ENCODE data around the gene SLC35B2.

Gene SLC35B2

GRCh38 chr6:44237021-44237812 is 20.1 kb downstream of the SLC35B2 start:
- TF ChIP-seq, protein P1, sequence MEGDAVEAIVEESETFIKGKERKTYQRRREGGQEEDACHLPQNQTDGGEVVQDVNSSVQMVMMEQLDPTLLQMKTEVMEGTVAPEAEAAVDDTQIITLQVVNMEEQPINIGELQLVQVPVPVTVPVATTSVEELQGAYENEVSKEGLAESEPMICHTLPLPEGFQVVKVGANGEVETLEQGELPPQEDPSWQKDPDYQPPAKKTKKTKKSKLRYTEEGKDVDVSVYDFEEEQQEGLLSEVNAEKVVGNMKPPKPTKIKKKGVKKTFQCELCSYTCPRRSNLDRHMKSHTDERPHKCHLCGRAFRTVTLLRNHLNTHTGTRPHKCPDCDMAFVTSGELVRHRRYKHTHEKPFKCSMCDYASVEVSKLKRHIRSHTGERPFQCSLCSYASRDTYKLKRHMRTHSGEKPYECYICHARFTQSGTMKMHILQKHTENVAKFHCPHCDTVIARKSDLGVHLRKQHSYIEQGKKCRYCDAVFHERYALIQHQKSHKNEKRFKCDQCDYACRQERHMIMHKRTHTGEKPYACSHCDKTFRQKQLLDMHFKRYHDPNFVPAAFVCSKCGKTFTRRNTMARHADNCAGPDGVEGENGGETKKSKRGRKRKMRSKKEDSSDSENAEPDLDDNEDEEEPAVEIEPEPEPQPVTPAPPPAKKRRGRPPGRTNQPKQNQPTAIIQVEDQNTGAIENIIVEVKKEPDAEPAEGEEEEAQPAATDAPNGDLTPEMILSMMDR (IDR thresholded peaks at IDR 0.05; ENCODE audit: insufficient read depth, low read depth, low read length, missing control alignments) = no peak
- DNase-seq (ENCODE audit: low read depth) = peak; percentile 98
- peak overlapping the region; percentile 63 for H3K4me3 ChIP-seq (ENCODE audit: low read length)

DNA sequence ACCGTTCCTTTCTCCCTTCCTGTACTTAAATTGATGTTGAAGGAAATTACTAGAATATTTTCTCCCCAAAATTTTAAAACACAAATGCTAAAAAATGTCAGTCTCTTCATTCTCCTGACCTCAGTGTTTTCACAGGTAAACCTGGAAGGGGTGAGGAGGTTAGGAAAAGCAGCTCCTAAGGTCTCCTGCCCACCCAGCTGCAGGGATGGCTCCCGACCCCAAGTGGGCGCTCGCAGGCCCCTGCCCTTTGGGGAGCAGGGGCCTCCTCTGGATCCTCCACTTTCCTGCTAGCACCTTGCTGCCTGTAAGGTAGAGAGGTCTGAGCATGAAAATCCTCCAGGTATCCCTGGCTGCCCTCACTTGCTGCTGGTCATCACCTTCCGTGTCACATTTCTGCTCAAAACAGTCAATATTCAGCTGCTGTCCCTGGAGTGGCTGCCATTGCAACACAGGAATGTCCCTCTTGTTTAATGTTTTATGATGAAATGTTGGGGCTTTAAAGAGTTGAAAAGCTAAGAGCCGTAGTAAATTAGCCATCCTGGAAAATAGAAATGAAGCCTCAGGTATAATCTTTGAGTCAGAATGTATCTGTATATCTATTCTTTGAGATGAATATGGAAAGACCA is 21.3 kb downstream of the SLC35B2 start:
- no peak overlapping the region for H3K4me3 ChIP-seq (ENCODE audit: low read length)
- TF ChIP-seq, protein P1 (IDR thresholded peaks at IDR 0.05; ENCODE audit: insufficient read depth, low read depth, low read length, missing control alignments) = no peak

GRCh38 chr6:44235269-44235668 is 22.1 kb downstream of the SLC35B2 start:
- DNase-seq (ENCODE audit: low read depth) = no peak
- TF ChIP-seq, protein P1 (IDR thresholded peaks at IDR 0.05; ENCODE audit: insufficient read depth, low read depth, low read length, missing control alignments) = no peak

More for the DNA sequence above, 21.3 kb downstream of the SLC35B2 start:
- no peak for DNase-seq (ENCODE audit: low read depth)

DNA sequence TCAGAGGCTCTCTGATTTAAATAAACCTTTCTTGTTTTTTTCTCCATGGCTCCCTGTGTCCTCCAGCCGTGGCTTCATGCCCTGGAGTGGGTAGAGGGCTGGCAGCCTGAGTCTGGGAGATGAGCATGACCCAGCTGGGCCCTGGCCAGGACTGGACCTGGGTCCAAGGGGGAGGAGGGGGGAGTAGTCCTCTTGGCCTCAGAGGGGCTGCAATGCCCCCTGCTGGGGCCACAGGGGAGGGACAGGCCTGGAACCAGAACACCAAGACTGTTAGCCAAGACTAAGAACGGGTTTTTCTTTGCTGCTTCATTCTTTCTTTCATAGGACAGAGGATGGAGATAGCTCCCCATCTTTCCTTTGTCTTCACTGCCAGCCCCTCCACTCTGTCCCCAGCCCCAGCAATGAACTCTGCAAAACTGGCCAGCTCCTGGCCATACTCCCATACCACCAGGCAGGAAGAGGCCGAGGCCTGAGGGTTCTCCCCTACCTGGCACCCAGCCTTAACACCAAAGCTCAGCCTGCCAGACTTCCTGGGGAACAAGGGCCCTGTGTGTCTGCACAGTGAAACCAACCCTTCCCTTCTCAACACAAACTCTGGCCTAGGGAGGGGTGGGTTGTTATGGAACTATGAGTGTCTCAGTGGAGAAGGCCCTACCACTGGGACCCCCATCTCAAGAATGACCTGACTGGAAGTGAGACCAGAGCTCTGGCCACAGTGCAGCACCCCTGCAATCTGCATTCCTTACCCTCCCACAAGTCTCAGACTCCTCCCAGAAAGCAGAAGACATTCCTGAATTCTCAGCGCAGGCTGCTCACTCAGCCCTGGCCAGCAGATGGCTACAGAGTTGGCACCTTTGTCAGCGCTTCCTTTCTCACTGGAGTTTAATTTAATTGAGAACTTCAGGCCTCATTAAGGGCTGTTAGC is 23.0 kb downstream of the SLC35B2 start:
- TF ChIP-seq, protein P1 (IDR thresholded peaks at IDR 0.05; ENCODE audit: insufficient read depth, low read depth, low read length, missing control alignments) = peak; percentile 83
- DNase-seq (ENCODE audit: low read depth) = peak; percentile 77
- no peak overlapping the region for H3K4me3 ChIP-seq (ENCODE audit: low read length)

More at GRCh38 chr6:44235269-44235668, 22.1 kb downstream of the SLC35B2 start:
- H3K4me3 ChIP-seq (ENCODE audit: low read length) = no peak overlapping the region

DNA sequence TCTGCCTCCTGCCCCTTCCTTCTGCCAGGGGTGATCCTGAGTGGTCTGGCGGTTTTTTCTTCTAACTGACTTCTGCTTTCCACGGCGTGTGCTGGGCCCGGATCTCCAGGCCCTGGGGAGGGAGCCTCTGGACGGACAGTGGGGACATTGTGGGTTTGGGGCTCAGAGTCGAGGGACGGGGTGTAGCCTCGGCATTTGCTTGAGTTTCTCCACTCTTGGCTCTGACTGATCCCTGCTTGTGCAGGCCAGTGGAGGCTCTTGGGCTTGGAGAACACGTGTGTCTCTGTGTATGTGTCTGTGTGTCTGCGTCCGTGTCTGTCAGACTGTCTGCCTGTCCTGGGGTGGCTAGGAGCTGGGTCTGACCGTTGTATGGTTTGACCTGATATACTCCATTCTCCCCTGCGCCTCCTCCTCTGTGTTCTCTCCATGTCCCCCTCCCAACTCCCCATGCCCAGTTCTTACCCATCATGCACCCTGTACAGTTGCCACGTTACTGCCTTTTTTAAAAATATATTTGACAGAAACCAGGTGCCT is 23.7 kb downstream of the SLC35B2 start:
- no peak overlapping the region for H3K4me3 ChIP-seq (ENCODE audit: low read length)
- TF ChIP-seq, protein P1 (IDR thresholded peaks at IDR 0.05; ENCODE audit: insufficient read depth, low read depth, low read length, missing control alignments) = no peak

More for the DNA sequence above, 23.7 kb downstream of the SLC35B2 start:
- no peak for DNase-seq (ENCODE audit: low read depth)
